GM18861 (cell line): ENCODE measurements around the gene ECT2L.

Source experiments
- ATAC-seq: cut with Tn5 transposase; IDR thresholded peaks from one replicate; pipeline ENCODE4 v1.9.1; 2021; ENCODE audit not compliant: unreplicated experiment

ECT2L gene

DNA sequence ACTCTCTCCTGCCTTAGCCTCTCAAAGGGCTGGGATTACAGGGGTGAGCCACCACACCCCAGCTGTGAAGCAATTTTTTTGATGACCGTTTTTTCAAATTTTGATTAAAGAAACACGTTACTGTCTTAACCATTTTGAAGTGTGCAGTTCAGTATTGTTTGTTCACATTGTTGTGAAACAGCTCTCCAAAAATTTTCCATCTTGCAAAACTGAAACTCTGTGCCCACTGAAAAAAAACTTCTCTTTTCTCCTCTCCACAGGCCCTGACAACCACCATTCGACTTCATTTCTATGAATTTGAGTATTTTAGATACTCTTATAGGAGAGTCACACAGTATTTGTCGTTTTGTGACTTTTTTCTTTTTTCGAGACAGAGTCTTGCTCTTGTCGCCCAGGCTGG, 53.9 kb downstream of the ECT2L start:
- no peak for ATAC-seq

DNA sequence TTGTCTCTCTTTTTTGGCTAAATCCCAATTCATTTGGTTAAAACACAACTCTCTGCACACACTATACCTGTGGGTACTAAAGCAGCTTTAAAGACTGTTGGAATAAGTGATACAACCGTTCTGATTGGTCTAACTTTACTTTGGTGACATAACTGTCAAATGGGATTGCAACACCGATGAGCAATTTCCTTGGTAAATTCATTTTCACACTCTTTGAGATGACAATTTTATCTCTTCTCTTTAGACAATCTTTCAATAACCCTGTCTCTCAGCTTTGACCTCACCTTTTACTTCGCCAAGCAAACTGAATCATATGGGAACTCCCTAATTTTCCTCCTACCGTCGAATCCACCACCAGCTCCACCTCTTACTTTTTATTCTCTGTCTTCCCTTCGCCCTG, 60.8 kb downstream of the ECT2L start:
- no peak for ATAC-seq

DNA sequence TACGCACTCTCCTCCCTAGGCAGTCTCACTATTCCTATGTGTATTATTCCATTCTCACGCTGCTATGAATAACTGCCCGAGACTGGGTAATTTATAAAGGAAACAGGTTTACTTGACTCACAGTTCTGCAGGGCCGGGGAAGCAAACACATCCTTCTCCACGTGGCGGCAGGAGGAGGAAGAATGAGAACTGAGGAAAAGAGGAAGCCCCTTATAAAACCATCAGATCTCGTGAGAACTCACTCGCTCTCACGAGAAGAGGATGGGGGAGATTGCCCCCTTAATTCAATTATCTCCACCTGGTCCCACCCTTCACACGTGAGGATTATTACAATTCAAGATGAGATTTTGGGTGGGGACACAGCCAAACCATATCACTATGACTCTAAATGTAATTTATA, 61.9 kb downstream of the ECT2L start:
- ATAC-seq, result no peak

DNA sequence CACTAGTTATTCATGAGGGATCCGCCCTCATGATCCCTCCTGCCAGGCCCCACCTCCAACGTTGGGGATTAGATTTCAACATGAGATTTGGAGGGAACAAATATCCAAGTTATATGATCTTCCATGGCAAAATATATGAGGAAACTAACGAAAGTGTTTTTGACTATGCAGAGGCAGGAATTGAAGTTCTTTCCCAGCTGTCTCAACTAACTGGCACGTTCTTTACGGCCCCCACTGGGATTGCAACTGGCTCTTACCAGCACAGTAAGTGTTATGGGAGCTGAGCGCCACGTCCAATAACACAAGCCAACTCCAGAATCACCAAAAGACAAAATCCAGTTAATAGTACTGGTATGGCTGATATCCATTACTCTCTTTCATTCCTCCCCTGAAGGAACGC, 66.6 kb downstream of the ECT2L start:
- ATAC-seq, result no peak

DNA sequence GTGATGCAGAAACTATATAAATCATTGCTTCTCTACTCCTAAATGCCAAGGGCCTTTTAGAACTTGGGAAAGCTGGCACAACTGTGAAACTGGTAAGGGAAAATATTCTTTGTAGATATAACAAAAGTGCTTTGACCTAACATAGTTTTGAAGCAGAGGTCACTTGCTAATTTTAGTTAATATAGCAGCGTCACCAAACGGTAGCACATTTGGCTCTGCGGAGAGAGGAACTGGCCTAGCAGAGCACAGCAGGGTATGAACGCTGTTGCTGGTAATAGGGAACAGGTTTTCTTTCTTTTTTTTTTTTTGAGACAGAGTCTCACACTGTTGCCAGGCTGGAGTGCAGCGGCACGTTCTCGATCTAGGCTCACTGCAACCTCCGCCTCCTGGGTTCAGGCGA, 67.4 kb downstream of the ECT2L start:
- no peak for ATAC-seq

DNA sequence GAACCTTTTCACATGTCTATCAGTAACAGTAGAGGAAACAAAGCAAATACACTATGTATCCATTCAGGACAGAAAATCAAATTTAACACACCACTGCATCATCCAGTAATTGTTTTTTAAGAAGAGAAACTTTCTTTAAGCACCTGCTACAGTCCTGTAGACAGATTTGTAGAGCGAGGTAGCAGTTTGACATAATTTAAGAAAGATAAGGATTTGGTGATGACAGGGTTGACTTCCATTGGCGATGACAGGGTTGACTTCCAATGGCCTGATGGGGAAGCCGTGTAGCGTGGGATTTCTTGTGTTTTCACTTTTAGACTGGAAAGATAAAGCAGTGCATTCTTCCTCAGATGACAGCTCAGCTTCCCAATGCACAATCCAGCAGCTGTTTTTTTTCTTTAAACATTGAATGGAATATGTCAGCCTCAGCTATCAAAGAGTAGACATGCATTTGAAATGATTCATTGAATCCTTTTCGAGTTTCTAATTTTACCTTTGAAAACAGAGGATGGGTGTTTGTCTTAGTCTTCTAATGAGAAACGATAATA, 68.5 kb downstream of the ECT2L start:
- ATAC-seq, result no peak

DNA sequence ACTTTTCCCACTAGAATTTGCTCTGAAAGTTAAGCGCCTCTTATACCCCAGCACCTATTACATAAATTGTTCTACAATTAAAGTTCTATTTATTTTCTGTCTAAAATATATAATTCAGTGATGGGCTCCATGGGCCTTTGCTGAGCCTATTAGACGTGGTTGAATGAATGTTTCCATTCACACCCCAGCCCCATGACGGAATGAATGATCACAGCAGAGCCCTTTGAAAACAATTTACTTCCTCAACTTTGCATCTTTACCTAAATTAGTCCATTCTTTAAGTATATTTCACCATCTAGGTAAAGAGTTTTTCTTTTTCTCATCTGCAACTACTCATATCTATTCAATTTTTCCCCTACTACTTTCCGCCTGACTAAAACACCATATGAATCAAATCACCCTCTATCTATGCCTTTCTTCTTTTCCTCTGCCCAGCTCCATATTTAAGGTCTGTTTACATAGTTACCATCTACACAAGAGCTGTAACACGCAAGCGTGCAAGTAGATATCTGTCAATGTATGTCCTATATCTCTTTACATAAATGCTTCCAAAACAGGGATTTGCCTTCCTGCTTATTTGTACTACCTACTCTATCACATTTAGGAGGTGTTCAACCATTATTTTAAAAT, 69.7 kb downstream of the ECT2L start:
- no peak for ATAC-seq

DNA sequence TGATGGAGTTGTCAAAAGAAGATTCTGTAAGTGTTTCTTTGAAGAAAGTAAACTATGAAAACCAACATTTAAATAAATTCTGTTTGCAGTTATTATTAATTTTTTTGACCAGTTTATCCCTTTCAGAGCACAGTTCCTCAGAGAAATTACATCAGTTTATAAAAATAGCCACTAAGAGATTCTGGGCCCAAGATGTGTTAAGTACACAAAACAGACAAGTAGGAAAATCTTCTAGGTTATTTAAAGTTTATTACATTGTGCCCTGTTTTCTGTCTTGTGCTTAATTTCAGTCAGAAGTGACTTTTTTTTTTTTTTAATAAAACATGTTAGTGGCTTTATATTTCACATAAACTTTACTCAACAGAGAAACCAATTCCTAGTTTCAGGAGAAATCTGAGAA, 72.3 kb downstream of the ECT2L start:
- no peak for ATAC-seq

DNA sequence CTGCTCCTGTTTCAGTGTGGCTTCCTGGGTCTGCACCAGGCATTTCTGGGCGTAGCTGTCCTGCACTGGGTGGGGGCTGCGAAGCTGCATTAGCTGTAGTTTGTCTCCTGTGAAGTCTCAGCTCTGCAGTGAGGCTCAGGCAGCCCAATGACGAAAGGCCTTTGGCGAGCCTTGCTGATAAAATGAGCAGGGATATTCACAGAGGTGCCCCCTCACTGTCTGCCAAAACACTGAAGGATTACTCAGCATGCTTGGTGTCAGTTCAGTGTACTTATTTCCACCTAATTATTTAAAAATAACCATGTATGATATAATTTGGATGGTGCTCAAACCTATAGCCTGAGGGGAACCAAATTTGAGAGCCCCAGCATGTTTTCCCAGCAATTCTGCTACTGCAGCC, 73.5 kb downstream of the ECT2L start:
- no peak for ATAC-seq

DNA sequence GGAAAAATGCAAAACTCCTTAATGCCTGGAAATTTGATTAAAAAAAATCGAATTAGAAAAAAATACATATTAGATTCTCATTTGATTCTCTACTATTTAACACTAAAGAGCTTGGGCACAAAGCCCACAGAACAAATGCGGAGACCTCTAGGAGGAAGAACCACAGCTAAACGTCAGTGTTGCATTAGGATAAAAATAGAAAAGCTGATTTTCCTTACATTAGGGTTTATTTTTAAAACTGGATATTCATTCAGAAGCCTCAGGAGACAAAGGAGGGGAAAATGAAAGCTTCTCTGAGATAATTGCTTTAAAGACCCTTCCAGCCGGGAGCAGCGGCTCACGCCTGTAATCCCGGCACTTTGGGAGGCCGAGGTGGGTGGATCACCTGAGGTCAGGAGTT, 77.3 kb downstream of the ECT2L start:
- no peak for ATAC-seq

DNA sequence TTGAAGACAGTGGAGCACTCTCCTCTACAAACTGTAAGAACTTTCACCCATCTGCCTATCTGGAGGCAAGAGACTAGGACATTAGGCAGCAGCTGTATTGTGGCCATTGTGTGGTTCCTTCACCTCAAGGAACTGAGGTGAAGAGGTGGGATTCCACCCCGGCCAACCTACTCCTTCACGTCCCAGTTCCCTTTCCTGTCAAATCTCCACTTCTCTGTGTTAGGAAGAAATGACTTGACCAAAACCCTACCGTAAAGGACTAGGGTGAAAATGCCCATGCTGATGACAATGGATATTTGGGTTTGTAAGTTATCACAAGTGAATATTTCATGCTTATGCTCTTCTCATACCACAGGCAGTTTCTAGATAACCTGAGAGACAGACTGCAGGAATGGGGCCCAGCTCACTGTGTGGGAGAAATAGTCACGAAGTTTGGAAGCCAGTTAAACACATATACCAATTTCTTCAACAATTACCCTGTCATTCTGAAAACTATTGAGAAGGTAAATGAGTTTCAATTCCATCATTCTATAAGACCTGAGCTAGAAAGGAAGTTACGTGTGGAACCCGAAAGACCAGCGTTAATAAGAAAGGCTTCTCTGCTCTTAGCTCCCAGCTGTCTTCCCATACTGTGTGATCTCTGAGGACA, 86.6 kb downstream of the ECT2L start:
- peak; percentile 69 for ATAC-seq

DNA sequence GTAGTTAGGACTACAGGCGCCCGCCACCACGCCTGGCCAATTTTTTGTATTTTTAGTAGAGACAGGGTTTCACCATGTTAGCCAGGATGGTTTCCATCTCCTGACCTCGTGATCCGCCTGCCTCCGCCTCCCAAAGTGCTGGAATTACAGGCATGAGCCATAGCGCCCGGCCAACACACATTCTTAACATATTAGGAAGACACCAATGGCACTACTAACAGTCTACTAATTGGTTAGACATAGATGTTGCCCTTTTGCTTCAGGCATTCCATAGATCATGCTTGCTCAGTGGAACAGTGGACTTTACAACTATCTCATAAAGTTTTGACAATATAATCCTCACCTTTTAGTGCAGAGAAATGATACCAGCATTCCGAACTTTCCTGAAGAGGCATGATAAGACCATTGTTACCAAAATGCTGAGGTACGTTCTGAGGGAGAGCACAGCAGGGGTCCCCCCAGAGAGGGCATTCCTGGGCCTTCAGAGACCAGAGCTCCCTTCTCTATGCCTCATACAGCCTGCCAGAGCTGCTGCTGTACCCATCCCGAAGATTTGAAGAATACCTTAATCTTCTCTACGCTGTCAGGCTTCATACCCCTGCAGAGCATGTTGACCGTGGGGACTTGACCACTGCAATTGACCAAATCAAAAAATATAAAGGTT, 89.4 kb downstream of the ECT2L start:
- ATAC-seq, result no peak

DNA sequence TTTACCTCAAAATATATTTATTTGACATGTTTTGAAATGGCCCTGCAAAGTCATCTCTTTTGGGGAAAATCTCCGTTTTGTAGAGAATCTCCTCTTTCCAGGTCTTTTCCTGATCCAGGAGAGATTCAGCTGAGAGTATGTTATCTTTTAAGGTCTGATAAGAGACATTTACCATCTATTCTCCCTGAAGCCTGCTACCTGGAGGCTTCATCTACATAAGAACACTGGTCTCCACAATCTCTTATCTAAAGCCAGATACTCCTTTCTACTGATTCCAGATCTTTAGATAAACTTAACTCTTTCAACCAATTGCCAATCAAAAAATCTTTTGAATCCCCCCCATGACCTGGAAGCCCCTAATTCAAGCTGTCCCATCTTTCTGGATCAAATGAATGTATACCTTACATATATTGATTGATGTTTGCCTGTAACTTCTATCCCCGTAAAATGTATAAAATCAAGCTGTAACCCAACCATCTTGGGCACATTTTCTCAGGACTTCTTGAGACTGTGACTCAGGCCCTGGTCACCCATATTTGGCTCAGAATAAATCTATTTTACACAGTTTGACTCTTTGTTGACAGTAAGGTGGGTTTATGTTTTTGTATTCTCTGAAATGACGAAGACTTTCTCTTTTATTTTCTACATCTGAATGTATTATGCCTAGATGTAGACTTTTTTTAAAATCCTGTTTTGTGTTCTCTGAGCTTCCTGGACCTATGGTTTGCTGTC, 95.5 kb downstream of the ECT2L start:
- ATAC-seq, result no peak

DNA sequence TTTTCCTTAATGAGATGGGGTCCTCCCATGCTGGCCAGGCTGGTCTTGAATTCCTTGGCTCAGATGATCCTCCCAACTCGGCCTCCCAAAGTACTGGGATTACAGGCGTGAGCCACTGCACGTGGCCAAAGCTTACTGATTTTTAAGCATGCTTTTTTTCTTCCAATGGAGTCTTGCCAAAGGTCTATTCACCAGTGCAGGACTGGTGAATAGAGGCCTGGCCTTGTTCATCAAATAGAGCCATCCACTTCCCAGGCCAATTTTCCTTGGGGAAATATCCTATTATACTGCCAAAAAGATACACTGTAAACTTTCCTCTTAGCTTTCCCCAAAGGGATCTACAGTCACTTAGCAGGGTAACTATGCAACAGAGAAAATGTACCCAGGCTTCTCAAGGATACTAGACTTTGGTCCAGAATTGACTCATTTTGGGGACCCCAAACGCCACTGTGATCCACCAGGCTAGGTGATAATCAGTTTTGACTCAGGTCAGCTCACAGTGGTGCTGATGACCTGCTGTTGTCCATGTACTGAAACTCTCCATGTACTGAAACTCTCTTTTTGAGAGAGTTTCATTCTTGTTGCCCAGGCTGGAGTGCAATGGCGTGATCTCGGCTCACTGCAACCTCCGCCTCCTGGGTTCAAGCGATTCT, 100.3 kb downstream of the ECT2L start:
- ATAC-seq, result no peak

DNA sequence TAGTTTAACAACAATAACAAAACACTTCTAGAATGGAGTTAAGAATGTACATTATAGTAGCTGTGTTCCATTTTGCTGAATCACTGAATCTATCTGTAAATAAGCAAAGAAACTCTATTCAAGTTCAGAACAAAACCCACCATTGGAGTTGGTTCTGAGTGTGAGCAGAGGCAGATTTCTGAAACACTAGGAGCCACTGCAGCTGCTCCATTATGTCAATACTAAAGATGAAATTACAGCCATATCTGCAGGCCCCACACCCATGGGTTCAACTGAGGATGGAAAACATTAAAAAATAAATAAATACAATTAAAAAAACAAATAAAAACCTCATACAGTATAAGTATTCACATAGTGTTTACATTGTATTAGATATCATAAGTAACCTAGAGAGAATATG, 101.1 kb downstream of the ECT2L start:
- ATAC-seq, result no peak

DNA sequence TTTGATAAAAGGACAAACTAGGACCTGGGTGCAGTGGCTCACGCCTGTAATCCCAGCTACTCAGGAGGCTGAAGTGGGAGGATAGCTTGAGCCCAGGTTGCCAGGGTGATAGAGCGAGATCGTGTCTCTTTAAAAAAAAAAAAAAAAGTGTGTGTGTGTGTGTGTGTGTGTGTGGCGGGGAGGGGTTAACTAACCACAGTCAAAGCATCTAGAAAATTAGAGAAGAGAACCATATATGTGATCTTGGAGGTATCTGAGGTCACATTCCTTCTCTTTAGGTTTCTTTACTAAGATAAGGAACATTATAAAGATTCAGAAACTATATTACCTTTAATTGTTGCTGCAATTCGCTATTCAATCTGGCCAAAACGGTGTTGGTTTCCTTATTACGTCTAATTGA, 111.3 kb downstream of the ECT2L start:
- ATAC-seq, result no peak

DNA sequence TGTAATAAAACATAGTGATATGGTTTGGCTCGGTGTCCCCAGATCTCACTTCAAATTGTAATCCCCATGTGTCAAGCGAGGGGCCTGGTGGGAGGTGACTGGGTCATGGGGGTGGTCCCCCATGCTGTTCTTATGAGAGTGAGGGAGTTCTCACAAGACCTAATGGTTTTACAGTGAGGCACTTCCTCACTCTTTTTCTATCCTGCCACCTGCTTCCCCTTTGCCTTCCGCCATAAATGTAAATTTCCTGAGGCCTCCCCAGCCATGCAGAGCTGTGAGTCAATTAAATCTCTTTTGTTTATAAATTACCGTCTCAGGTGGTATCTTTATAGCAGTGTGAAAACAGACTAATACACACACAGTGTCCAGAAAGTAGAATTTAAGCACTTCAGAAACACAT, 113.6 kb downstream of the ECT2L start:
- ATAC-seq, result no peak

DNA sequence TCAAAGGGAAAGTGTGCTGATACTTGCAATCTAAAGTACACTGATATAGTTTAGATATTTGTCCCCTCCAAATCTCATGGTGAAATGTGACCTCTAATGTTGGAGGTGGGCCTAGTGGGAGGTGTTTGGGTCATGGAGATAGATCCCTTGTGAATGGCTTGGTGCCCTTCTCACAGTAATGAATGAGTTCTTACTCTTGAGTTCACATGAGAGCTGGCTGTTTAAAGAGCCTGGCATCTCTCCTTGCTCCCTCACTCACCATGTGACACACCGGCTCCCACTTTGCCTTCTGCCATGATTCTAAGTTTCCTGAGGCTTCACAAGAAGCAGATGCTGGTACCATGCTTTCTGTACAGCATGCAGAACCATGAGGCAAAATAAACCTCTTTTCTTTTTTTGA, 114.1 kb downstream of the ECT2L start:
- ATAC-seq, result no peak

DNA sequence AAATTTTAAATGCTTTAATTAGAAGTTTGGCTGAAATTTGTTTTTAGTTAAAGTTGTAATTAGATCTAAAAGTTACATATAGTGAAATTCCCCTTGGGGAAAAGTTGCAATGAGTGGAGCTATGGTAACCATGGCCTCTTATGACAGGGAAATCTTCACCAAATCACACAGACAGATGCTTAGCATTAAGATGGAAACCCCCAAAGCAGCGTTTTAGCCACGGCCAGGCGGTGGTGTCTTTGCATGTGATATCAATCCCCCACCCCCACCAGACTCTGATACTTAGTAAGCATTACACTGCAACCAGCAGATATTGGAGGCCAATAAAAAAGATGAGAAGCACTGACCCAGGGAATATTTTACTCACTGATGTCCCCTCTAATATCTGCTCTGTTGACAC, 116.4 kb downstream of the ECT2L start:
- ATAC-seq, result no peak

DNA sequence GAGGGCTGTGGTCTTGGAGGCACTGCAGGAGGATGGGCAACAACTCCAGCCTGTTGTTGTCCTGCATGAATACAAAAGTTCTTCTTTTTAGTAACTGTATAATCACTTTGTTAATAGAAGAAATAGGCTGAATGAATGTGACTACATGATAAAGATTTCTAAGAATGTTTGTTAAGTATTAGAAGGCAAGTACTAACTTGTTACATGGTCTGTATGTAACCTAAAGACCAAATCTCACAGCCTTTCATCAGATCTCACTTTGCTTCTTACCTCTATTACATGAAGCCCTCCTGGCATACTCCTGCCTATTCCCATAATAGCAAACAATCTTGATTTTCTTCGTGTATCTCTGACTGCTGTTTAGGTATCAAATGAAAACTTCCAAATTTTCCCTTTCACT, 118.8 kb downstream of the ECT2L start:
- ATAC-seq, result no peak

DNA sequence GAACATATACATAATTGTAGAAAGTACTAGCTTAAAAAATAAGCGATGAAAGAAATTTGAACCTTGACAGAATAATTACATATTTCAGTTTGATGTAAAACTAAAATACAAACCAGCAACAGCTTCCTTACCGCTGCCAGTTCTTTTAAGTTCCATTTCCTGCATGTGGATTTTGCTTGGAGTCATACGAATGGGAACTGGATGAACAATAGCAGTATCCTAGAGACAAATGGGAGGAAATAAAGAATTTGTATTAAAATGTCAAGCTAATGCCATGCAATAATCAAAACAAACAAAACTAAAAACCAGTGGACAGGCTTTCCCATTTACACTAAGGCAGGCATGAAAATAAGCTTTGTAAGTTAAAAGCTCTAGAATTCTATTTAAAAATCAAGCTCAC, 125.0 kb downstream of the ECT2L start:
- ATAC-seq, result no peak
